Measurements from ENCODE around the gene HAUS7. TPM values are rescaled to one million over a fixed set of nuclear protein-coding genes. Genes with fewer than 3 reads are reported as not detected.

HAUS7 gene
- polyA plus RNA-seq, 1 donor (not counting 4 experiments of a cell fraction or from before 2014, with no cell fraction given): 13.8 TPM

GRCh38 chrX:153502131-153502530, 31.8 kb upstream of the HAUS7 start:
- no peaks in the 10 kb centered on the region for H3K9me1 ChIP-seq (ENCODE audit: control insufficient read depth, extremely low read depth, insufficient read depth, low read length)
- H4K20me1 ChIP-seq (ENCODE audit: control insufficient read depth, extremely low read depth, insufficient read depth, low read length): no peaks in the 10 kb centered on the region
- dilution Hi-C loops (cut with MboI; ENCODE audit: extremely low pct_ligation_motif_present, low sequenced_read_pairs): no loop called here
- FAIRE-seq (no peak), DNase-seq (ENCODE audit: low read depth, low spot score) (no peak)
- H3K36me3 ChIP-seq (ENCODE audit: control insufficient read depth in 2 of 2, extremely low read depth in 1 of 2, insufficient read depth in 2 of 2, low read length in 2 of 2): no peaks in the 10 kb centered on the region
- H3K79me2 ChIP-seq (ENCODE audit: control insufficient read depth, insufficient read depth, low read length): no peaks in the 10 kb centered on the region
- no peak overlapping the region for H3K4me3 ChIP-seq (ENCODE audit: control insufficient read depth in 2 of 3, extremely low read depth in 1 of 3, insufficient read depth in 2 of 3, low read depth in 1 of 3, low read length in 3 of 3)
- H3K27ac ChIP-seq (ENCODE audit: control insufficient read depth, insufficient read depth, low read length): no peak overlapping the region
- H3K27me3 ChIP-seq (ENCODE audit: control insufficient read depth, extremely low read depth, insufficient read depth, low read length): peaks cover 17% of the 10 kb centered on the region
- H3K4me2 ChIP-seq (ENCODE audit: control insufficient read depth, extremely low read depth, insufficient read depth, low read depth, low read length): no peak overlapping the region
- no peak overlapping the region for H3K9ac ChIP-seq (ENCODE audit: control insufficient read depth, extremely low read depth, insufficient read depth, low read length)
- H2AFZ ChIP-seq (ENCODE audit: control insufficient read depth, low read length): no peak overlapping the region
- peaks cover 4% of the 10 kb centered on the region for H3K9me3 ChIP-seq (ENCODE audit: control insufficient read depth, low read depth, low read length)
- TF ChIP-seq, protein P1, sequence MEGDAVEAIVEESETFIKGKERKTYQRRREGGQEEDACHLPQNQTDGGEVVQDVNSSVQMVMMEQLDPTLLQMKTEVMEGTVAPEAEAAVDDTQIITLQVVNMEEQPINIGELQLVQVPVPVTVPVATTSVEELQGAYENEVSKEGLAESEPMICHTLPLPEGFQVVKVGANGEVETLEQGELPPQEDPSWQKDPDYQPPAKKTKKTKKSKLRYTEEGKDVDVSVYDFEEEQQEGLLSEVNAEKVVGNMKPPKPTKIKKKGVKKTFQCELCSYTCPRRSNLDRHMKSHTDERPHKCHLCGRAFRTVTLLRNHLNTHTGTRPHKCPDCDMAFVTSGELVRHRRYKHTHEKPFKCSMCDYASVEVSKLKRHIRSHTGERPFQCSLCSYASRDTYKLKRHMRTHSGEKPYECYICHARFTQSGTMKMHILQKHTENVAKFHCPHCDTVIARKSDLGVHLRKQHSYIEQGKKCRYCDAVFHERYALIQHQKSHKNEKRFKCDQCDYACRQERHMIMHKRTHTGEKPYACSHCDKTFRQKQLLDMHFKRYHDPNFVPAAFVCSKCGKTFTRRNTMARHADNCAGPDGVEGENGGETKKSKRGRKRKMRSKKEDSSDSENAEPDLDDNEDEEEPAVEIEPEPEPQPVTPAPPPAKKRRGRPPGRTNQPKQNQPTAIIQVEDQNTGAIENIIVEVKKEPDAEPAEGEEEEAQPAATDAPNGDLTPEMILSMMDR (optimal IDR thresholded peaks at IDR 0.05 in 1 of 3, IDR thresholded peaks at IDR 0.05 in 1 of 3, conservative IDR thresholded peaks at IDR 0.05 in 1 of 3; ENCODE audit: extremely low read depth in 1 of 3, insufficient read depth in 2 of 3, low read length in 3 of 3): no peak
- H3K4me1 ChIP-seq (ENCODE audit: control insufficient read depth, extremely low read depth, insufficient read depth, low read length): no peaks in the 10 kb centered on the region

DNA sequence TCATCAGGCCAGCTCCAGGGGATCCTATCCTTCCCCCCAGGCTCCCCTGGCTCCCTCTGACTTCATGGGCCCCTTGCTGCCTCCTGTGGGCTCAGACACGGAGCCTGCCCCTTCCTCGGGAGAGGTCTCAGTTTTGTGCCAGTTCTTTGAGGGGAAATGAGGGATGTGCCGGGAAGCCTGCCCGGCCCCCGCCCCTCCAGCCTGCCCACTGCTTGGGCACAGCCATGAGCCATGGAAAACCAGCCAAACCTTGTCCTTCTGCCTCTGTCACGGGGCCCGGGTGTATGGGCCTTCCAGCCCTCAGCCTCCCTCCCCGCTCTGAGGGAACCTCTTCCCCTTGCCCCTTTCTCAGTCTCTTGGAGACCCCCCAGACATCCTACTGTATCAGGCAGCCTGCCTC, 31.2 kb upstream of the HAUS7 start:
- FAIRE-seq: no peak
- H2AFZ ChIP-seq (ENCODE audit: control insufficient read depth, low read length): no peak overlapping the region
- H3K79me2 ChIP-seq (ENCODE audit: control insufficient read depth, insufficient read depth, low read length): no peaks in the 10 kb centered on the region
- no peaks in the 10 kb centered on the region for H3K9me1 ChIP-seq (ENCODE audit: control insufficient read depth, extremely low read depth, insufficient read depth, low read length)
- dilution Hi-C loops (cut with MboI; ENCODE audit: extremely low pct_ligation_motif_present, low sequenced_read_pairs): no loop called here
- H3K36me3 ChIP-seq (ENCODE audit: control insufficient read depth in 2 of 2, extremely low read depth in 1 of 2, insufficient read depth in 2 of 2, low read length in 2 of 2): no peaks in the 10 kb centered on the region
- H3K4me1 ChIP-seq (ENCODE audit: control insufficient read depth, extremely low read depth, insufficient read depth, low read length): no peaks in the 10 kb centered on the region
- H3K9ac ChIP-seq (ENCODE audit: control insufficient read depth, extremely low read depth, insufficient read depth, low read length): no peak overlapping the region
- H3K4me3 ChIP-seq (ENCODE audit: control insufficient read depth in 2 of 3, extremely low read depth in 1 of 3, insufficient read depth in 2 of 3, low read depth in 1 of 3, low read length in 3 of 3): no peak overlapping the region
- H3K27me3 ChIP-seq (ENCODE audit: control insufficient read depth, extremely low read depth, insufficient read depth, low read length): peaks cover 18% of the 10 kb centered on the region
- no peak overlapping the region for H3K4me2 ChIP-seq (ENCODE audit: control insufficient read depth, extremely low read depth, insufficient read depth, low read depth, low read length)
- TF ChIP-seq, protein P1 (optimal IDR thresholded peaks at IDR 0.05 in 1 of 3, IDR thresholded peaks at IDR 0.05 in 1 of 3, conservative IDR thresholded peaks at IDR 0.05 in 1 of 3; ENCODE audit: extremely low read depth in 1 of 3, insufficient read depth in 2 of 3, low read length in 3 of 3): no peak
- TF ChIP-seq EZH2 (IDR thresholded peaks at IDR 0.05; ENCODE audit: low read length): no peak
- no peak for DNase-seq (ENCODE audit: low read depth, low spot score)
- H4K20me1 ChIP-seq (ENCODE audit: control insufficient read depth, extremely low read depth, insufficient read depth, low read length): no peaks in the 10 kb centered on the region
- H3K9me3 ChIP-seq (ENCODE audit: control insufficient read depth, low read depth, low read length): peaks cover 4% of the 10 kb centered on the region
- no peak overlapping the region for H3K27ac ChIP-seq (ENCODE audit: control insufficient read depth, insufficient read depth, low read length)

Measured in keratinocyte (primary cell).